ENCODE measurements around the gene ARMC12. TPM values are rescaled to one million over a fixed set of nuclear protein-coding genes. Genes with fewer than 3 reads are reported as not detected.

The ARMC12 gene
- total and polyA plus RNA-seq, 2 donors (not counting 1 experiment from before 2014, with no cell fraction given): 0.17 to 0.50 TPM

DNA sequence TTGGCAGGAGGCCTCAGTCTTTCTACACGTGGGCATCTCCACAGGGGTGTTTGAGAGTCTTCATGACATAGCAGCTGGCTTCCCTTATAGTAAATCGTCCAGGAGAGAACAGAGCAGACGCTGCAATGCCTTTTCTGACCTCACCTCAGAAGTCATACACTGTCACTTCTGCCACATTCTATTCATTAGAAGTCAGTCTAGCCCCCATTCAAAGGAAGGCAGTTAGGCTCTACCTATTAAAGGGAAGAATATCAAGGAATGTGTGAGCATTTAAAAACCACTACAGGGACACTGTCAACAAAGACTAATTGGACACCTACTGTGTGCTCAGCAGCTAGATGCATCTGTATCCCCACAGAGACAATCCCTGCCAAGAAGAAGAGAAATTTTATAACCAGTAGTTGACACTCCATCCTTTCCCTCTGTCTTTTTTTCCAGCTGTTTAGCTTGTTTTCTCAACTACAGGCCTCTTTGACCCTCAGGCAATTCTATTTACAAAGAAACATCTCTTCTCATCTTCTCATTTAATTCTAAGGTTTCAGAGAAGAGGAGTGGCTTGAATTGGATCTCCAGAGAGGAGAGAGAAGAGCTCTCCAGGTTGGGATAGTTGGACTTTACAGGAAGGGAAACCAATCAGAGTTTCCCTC, 18.6 kb downstream of the ARMC12 start:
- H3K4me1 ChIP-seq (ENCODE audit: control insufficient read depth, extremely low read depth, insufficient read depth, low read length): no peaks in the 10 kb centered on the region
- no peak overlapping the region for H2AFZ ChIP-seq (ENCODE audit: low read length)
- H3K27ac ChIP-seq (ENCODE audit: insufficient read depth, low read length): no peak overlapping the region
- H3K79me2 ChIP-seq (ENCODE audit: control insufficient read depth, insufficient read depth, low read length): no peaks in the 10 kb centered on the region
- TF ChIP-seq, protein P1, sequence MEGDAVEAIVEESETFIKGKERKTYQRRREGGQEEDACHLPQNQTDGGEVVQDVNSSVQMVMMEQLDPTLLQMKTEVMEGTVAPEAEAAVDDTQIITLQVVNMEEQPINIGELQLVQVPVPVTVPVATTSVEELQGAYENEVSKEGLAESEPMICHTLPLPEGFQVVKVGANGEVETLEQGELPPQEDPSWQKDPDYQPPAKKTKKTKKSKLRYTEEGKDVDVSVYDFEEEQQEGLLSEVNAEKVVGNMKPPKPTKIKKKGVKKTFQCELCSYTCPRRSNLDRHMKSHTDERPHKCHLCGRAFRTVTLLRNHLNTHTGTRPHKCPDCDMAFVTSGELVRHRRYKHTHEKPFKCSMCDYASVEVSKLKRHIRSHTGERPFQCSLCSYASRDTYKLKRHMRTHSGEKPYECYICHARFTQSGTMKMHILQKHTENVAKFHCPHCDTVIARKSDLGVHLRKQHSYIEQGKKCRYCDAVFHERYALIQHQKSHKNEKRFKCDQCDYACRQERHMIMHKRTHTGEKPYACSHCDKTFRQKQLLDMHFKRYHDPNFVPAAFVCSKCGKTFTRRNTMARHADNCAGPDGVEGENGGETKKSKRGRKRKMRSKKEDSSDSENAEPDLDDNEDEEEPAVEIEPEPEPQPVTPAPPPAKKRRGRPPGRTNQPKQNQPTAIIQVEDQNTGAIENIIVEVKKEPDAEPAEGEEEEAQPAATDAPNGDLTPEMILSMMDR (conservative IDR thresholded peaks at IDR 0.05 in 1 of 2, IDR thresholded peaks at IDR 0.05 in 1 of 2; ENCODE audit: low read depth in 1 of 2, low read length in 2 of 2): no peak
- TF ChIP-seq EZH2 (IDR thresholded peaks at IDR 0.05; ENCODE audit: low read length, missing control alignments): no peak
- H3K4me2 ChIP-seq (ENCODE audit: extremely low read depth, insufficient read depth, low read length): no peak overlapping the region
- DNase-seq (ENCODE audit: low read depth in 2 of 2): no peak
- no peak overlapping the region for H3K4me3 ChIP-seq (replicated peaks in 1 of 4; ENCODE audit: control extremely low read depth in 1 of 4, insufficient read depth in 1 of 4, low read depth in 3 of 4, low read length in 4 of 4)
- H3K27me3 ChIP-seq (ENCODE audit: control insufficient read depth, insufficient read depth, low read length): no peaks in the 10 kb centered on the region
- no peak overlapping the region for H3K9ac ChIP-seq (ENCODE audit: insufficient read depth, low read length)
- no peaks in the 10 kb centered on the region for H3K9me3 ChIP-seq (ENCODE audit: control insufficient read depth, insufficient read depth, low read depth, low read length)
- H4K20me1 ChIP-seq (ENCODE audit: control insufficient read depth, extremely low read depth, insufficient read depth, low read length): no peaks in the 10 kb centered on the region
- H3K36me3 ChIP-seq (ENCODE audit: control insufficient read depth, insufficient read depth, low read length): no peaks in the 10 kb centered on the region

DNA sequence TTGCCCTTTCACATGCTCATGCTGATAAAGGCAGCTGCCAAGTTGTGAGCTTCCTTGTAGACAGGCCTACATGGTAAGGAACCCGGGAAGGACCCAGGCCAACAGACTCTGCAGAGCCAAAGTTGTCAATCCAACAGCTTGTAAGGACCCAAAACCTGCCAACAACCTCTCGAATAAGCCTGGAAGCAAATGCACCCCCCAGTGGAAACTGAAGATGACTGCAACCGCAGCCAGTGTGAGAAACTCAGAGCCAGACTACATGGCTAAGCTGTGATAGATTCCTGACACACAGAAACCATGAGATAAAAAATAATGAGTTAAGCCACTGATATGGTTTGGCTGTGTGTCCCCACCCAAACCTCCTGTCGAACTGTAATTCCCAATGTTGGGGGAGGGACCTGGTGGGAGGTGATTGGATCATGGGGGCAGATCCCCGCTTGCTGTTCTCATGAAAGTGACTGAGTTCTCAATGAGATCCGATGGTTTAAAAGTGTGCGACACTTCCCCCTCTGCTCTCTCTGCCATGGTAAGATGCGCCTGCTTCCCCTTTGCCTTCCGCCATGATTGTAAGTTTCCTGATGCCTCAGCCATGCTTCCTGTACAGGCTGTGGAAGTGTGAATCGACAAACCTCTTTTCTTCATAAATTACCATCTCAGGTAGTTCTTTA, 20.8 kb downstream of the ARMC12 start:
- H3K27me3 ChIP-seq (ENCODE audit: control insufficient read depth, insufficient read depth, low read length): no peaks in the 10 kb centered on the region
- no peak overlapping the region for H3K9ac ChIP-seq (ENCODE audit: insufficient read depth, low read length)
- no peak overlapping the region for H3K4me3 ChIP-seq (replicated peaks in 1 of 4; ENCODE audit: control extremely low read depth in 1 of 4, insufficient read depth in 1 of 4, low read depth in 3 of 4, low read length in 4 of 4)
- H3K9me3 ChIP-seq (ENCODE audit: control insufficient read depth, insufficient read depth, low read depth, low read length): no peaks in the 10 kb centered on the region
- no peaks in the 10 kb centered on the region for H3K36me3 ChIP-seq (ENCODE audit: control insufficient read depth, insufficient read depth, low read length)
- no peak overlapping the region for H3K27ac ChIP-seq (ENCODE audit: insufficient read depth, low read length)
- H4K20me1 ChIP-seq (ENCODE audit: control insufficient read depth, extremely low read depth, insufficient read depth, low read length): no peaks in the 10 kb centered on the region
- H2AFZ ChIP-seq (ENCODE audit: low read length): no peak overlapping the region
- TF ChIP-seq, protein P1 (conservative IDR thresholded peaks at IDR 0.05 in 1 of 2, IDR thresholded peaks at IDR 0.05 in 1 of 2; ENCODE audit: low read depth in 1 of 2, low read length in 2 of 2): peak; percentile 31 to 54
- no peak for TF ChIP-seq EZH2 (IDR thresholded peaks at IDR 0.05; ENCODE audit: low read length, missing control alignments)
- no peaks in the 10 kb centered on the region for H3K4me1 ChIP-seq (ENCODE audit: control insufficient read depth, extremely low read depth, insufficient read depth, low read length)
- H3K79me2 ChIP-seq (ENCODE audit: control insufficient read depth, insufficient read depth, low read length): no peaks in the 10 kb centered on the region
- peak; percentile 12 to 46 for DNase-seq (ENCODE audit: low read depth in 2 of 2)
- no peak overlapping the region for H3K4me2 ChIP-seq (ENCODE audit: extremely low read depth, insufficient read depth, low read length)

DNA sequence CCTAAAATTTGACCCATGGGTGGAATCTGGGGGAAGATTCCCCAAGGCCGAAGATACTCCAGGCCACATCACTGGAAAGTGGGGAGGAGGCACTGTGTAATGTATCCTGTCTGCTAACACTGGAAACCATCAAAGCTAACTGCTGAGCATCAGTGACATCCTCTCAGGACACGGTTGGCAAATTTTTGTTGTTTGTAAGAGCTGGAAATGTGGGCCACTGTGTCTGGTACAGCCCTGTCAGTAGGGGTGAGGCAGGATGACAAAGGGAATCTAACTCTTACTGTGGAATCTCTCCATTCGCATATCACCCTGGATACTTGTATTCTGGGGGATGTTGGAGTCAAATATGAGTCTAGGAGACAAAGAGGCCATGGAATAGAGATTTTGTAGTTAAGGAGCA, 22.6 kb downstream of the ARMC12 start:
- H3K27ac ChIP-seq (ENCODE audit: insufficient read depth, low read length): no peak overlapping the region
- no peak overlapping the region for H3K4me2 ChIP-seq (ENCODE audit: extremely low read depth, insufficient read depth, low read length)
- H3K79me2 ChIP-seq (ENCODE audit: control insufficient read depth, insufficient read depth, low read length): no peaks in the 10 kb centered on the region
- peaks cover 11% of the 10 kb centered on the region for H3K27me3 ChIP-seq (ENCODE audit: control insufficient read depth, insufficient read depth, low read length)
- H4K20me1 ChIP-seq (ENCODE audit: control insufficient read depth, extremely low read depth, insufficient read depth, low read length): no peaks in the 10 kb centered on the region
- H3K4me3 ChIP-seq (replicated peaks in 1 of 4; ENCODE audit: control extremely low read depth in 1 of 4, insufficient read depth in 1 of 4, low read depth in 3 of 4, low read length in 4 of 4): no peak overlapping the region
- no peaks in the 10 kb centered on the region for H3K36me3 ChIP-seq (ENCODE audit: control insufficient read depth, insufficient read depth, low read length)
- DNase-seq (ENCODE audit: low read depth in 2 of 2): no peak
- H3K9me3 ChIP-seq (ENCODE audit: control insufficient read depth, insufficient read depth, low read depth, low read length): no peaks in the 10 kb centered on the region
- H3K9ac ChIP-seq (ENCODE audit: insufficient read depth, low read length): no peak overlapping the region
- H2AFZ ChIP-seq (ENCODE audit: low read length): no peak overlapping the region
- no peak for TF ChIP-seq EZH2 (IDR thresholded peaks at IDR 0.05; ENCODE audit: low read length, missing control alignments)
- TF ChIP-seq, protein P1 (conservative IDR thresholded peaks at IDR 0.05 in 1 of 2, IDR thresholded peaks at IDR 0.05 in 1 of 2; ENCODE audit: low read depth in 1 of 2, low read length in 2 of 2): no peak
- H3K4me1 ChIP-seq (ENCODE audit: control insufficient read depth, extremely low read depth, insufficient read depth, low read length): no peaks in the 10 kb centered on the region

All from fibroblast of lung (primary cell).